Measurements from ENCODE around the gene EPB41L1. TPM values are rescaled to one million over a fixed set of nuclear protein-coding genes. Genes with fewer than 3 reads are reported as not detected.

Gene EPB41L1
- total and polyA plus RNA-seq, 8 donors = 33.8 to 80.1 (median 38.7) TPM

- H3K4me3 ChIP-seq = no peak overlapping the region
- intact Hi-C loops (cut with DNase I) = no loop called here
- no peak for TF ChIP-seq CTCF (IDR thresholded peaks at IDR 0.05)
Measured at GRCh38 chr20:36210436-36211021, 56.0 kb downstream of the EPB41L1 start.

GRCh38 chr20:36213362-36213761 lies 58.8 kb downstream of the EPB41L1 start:
- H3K4me3 ChIP-seq = no peak overlapping the region
- intact Hi-C loops (cut with DNase I) = no loop called here
- H3K27me3 ChIP-seq = no peaks in the 10 kb centered on the region
- peaks cover 0 to 18% of the 10 kb centered on the region in 2 donors for H3K36me3 ChIP-seq
- H3K4me1 ChIP-seq = no peaks in the 10 kb centered on the region
- ATAC-seq (no peak), DNase-seq (no peak)
- H3K9me3 ChIP-seq = no peaks in the 10 kb centered on the region
- H3K27ac ChIP-seq = no peak overlapping the region
- TF ChIP-seq CTCF (IDR thresholded peaks at IDR 0.05) = no peak

More at GRCh38 chr20:36210436-36211021, 56.0 kb downstream of the EPB41L1 start:
- Histone ChIP-seq H3K27ac (no peak overlapping the region), H3K36me3 (peaks cover 0 to 29% of the 10 kb centered on the region in 2 donors), H3K9me3 (no peaks in the 10 kb centered on the region), H3K27me3 (no peaks in the 10 kb centered on the region), H3K4me1 (no peaks in the 10 kb centered on the region)
- ATAC-seq (no peak), DNase-seq (peak in 1 of 4 donors; percentile 30)

- no peak overlapping the region for H3K4me3 ChIP-seq
- no peak for TF ChIP-seq CTCF (IDR thresholded peaks at IDR 0.05)
- no peaks in the 10 kb centered on the region for H3K27me3 ChIP-seq
- peaks cover 0 to 23% of the 10 kb centered on the region in 2 donors for H3K36me3 ChIP-seq
- H3K27ac ChIP-seq = no peak overlapping the region
- peak; percentile 30 for ATAC-seq
- DNase-seq = no peak
- no peaks in the 10 kb centered on the region for H3K9me3 ChIP-seq
- no peaks in the 10 kb centered on the region for H3K4me1 ChIP-seq
- intact Hi-C loops (cut with DNase I) = no loop called here
Measured at GRCh38 chr20:36214684-36215256, 60.2 kb downstream of the EPB41L1 start.

- intact Hi-C loops (cut with DNase I) = no loop called here
- Histone ChIP-seq H3K27me3 (no peaks in the 10 kb centered on the region), H3K36me3 (peaks cover 0 to 27% of the 10 kb centered on the region in 2 donors), H3K4me3 (no peak overlapping the region), H3K4me1 (no peaks in the 10 kb centered on the region), H3K9me3 (no peaks in the 10 kb centered on the region), H3K27ac (no peak overlapping the region)
- TF ChIP-seq CTCF (IDR thresholded peaks at IDR 0.05) = no peak
- no peak for DNase-seq
- ATAC-seq = no peak
Measured at GRCh38 chr20:36215778-36216177, 61.2 kb downstream of the EPB41L1 start.

GRCh38 chr20:36216314-36217025 lies 61.9 kb downstream of the EPB41L1 start:
- TF ChIP-seq CTCF (IDR thresholded peaks at IDR 0.05) = no peak
- DNase-seq = no peak
- ATAC-seq = no peak
- Histone ChIP-seq H3K9me3 (no peaks in the 10 kb centered on the region), H3K27ac (no peak overlapping the region), H3K27me3 (no peaks in the 10 kb centered on the region), H3K4me1 (no peaks in the 10 kb centered on the region), H3K4me3 (no peak overlapping the region), H3K36me3 (peaks cover 0 to 28% of the 10 kb centered on the region in 2 donors)
- intact Hi-C loops (cut with DNase I) = no loop called here
